ENCODE data around the gene STAT3.

DNA sequence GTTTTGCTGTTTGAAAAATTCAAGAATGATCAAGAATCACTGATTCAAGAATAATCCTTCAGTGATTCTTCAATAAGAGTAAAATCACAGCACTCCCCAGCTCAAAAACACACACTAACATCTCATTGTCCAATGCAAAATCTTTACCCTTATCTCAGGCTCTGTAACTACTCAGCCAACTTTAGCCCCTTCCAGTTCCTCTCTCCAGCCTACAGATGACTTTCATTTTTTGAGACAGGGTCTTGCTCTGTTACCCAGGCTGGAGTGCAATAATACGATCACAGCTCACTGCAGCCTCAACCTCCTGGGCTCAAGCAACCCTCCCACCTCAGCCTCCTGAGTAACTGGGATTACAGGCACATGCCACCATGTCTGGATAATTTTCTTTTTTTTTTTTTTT, 25.0 kb downstream of the STAT3 start:
- TF ChIP-seq, protein P1, sequence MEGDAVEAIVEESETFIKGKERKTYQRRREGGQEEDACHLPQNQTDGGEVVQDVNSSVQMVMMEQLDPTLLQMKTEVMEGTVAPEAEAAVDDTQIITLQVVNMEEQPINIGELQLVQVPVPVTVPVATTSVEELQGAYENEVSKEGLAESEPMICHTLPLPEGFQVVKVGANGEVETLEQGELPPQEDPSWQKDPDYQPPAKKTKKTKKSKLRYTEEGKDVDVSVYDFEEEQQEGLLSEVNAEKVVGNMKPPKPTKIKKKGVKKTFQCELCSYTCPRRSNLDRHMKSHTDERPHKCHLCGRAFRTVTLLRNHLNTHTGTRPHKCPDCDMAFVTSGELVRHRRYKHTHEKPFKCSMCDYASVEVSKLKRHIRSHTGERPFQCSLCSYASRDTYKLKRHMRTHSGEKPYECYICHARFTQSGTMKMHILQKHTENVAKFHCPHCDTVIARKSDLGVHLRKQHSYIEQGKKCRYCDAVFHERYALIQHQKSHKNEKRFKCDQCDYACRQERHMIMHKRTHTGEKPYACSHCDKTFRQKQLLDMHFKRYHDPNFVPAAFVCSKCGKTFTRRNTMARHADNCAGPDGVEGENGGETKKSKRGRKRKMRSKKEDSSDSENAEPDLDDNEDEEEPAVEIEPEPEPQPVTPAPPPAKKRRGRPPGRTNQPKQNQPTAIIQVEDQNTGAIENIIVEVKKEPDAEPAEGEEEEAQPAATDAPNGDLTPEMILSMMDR (IDR thresholded peaks at IDR 0.05) = no peak
- no peak for TF ChIP-seq POLR2A (IDR thresholded peaks at IDR 0.05)
